CD14-positive monocyte (primary cell): Measurements from ENCODE around the gene PIK3AP1. TPM values are rescaled to one million over a fixed set of nuclear protein-coding genes. Genes with fewer than 3 reads are reported as not detected.

Experiments used
- DNase-seq, 3 donors: peaks; one replicate each; pipeline ENCODE4 v3.0.0-alpha.2; 2011 to 2022
- H2AFZ ChIP-seq: 2 replicates; pipeline ENCODE4 v1.6.0; 2012; ENCODE audit warnings: mild to moderate bottlenecking, low read depth, low read length, inconsistent platforms; ENCODE audit not compliant: insufficient read depth, poor library complexity, severe bottlenecking
- H3K27ac ChIP-seq, 2 donors: 1 replicate in 1 of 2; 2 replicates in 1 of 2; pipeline ENCODE4 v1.5.1; 2012 to 2013; ENCODE audit warnings: low read length in 2 of 2, control low read depth in 1 of 2, inconsistent platforms in 1 of 2, low read depth in 1 of 2, mild to moderate bottlenecking in 1 of 2
- H3K27me3 ChIP-seq, 2 donors: one replicate each; pipeline versions ENCODE4 v1.6.0 to v1.6.1; 2011 to 2013; ENCODE audit warnings: low read length in 2 of 2; ENCODE audit not compliant: control insufficient read depth in 2 of 2, insufficient read depth in 2 of 2
- H3K36me3 ChIP-seq, 2 donors: replicated peaks in 1 of 2; 1 replicate in 1 of 2; 2 replicates in 1 of 2; pipeline versions ENCODE4 v1.5.1 to v1.6.1; 2012 to 2013; ENCODE audit warnings: low read length in 2 of 2, control low read depth in 1 of 2, inconsistent platforms in 1 of 2, mild to moderate bottlenecking in 1 of 2; ENCODE audit not compliant: insufficient read depth in 2 of 2, control insufficient read depth in 1 of 2
- H3K4me1 ChIP-seq, 2 donors: 1 replicate in 1 of 2; 2 replicates in 1 of 2; pipeline versions ENCODE4 v1.5.1 to v1.6.1; 2012 to 2013; ENCODE audit warnings: low read length in 2 of 2, control low read depth in 1 of 2, inconsistent platforms in 1 of 2, mild to moderate bottlenecking in 1 of 2, moderate library complexity in 1 of 2; ENCODE audit not compliant: insufficient read depth in 2 of 2, control insufficient read depth in 1 of 2
- H3K4me2 ChIP-seq: replicated peaks from 2 replicates; pipeline ENCODE3; 2012; ENCODE audit warnings: low read length, moderate library complexity, mild to moderate bottlenecking; ENCODE audit not compliant: poor library complexity, severe bottlenecking; ENCODE audit errors: extremely low read depth
- H3K4me3 ChIP-seq, 3 experiments: fragments of 200-600 bp in 1 of 3; sonication (generic) in 1 of 3; replicated peaks in 1 of 3; 1 replicate in 2 of 3; 2 replicates in 1 of 3; pipeline ENCODE4 v1.5.1; 2011 to 2013; ENCODE audit warnings: low read length in 3 of 3, mild to moderate bottlenecking in 3 of 3, control low read depth in 2 of 3, low read depth in 2 of 3, inconsistent platforms in 1 of 3, moderate library complexity in 1 of 3
- H3K79me2 ChIP-seq: 2 replicates; pipeline ENCODE4 v1.6.0; 2012; ENCODE audit warnings: mild to moderate bottlenecking, control low read depth, inconsistent platforms, low read length, moderate library complexity; ENCODE audit not compliant: insufficient read depth
- H3K9ac ChIP-seq: 2 replicates; pipeline ENCODE4 v1.6.0; 2017; ENCODE audit warnings: low read length, mild to moderate bottlenecking; ENCODE audit not compliant: insufficient read depth, poor library complexity, severe bottlenecking
- H3K9me3 ChIP-seq, 2 donors: replicated peaks in 1 of 2; 1 replicate in 1 of 2; 2 replicates in 1 of 2; pipeline versions ENCODE4 v1.5.1 to v1.6.1; 2012 to 2013; ENCODE audit warnings: low read length in 2 of 2, control low read depth in 1 of 2; ENCODE audit not compliant: control insufficient read depth in 1 of 2, insufficient read depth in 1 of 2
- H4K20me1 ChIP-seq: 2 replicates; pipeline ENCODE4 v1.6.0; 2012; ENCODE audit warnings: mild to moderate bottlenecking, low read length, control low read depth, moderate library complexity; ENCODE audit not compliant: insufficient read depth
- H3K27ac Mint-ChIP-seq, 7 donors: one replicate each; pipeline ENCODE4 v1.8.0; 2020; ENCODE audit warnings: mild to moderate bottlenecking in 7 of 7, mixed read lengths in 7 of 7, moderate library complexity in 6 of 7, inconsistent platforms in 2 of 7
- H3K27me3 Mint-ChIP-seq, 3 donors: one replicate each; pipeline ENCODE4 v1.8.0; 2021 to 2022; ENCODE audit warnings: low read depth in 3 of 3, mild to moderate bottlenecking in 3 of 3, mixed read lengths in 3 of 3, moderate library complexity in 3 of 3, inconsistent platforms in 1 of 3
- H3K36me3 Mint-ChIP-seq, 2 donors: one replicate each; pipeline ENCODE4 v1.8.0; 2020; ENCODE audit warnings: mixed read lengths in 2 of 2, inconsistent platforms in 1 of 2, mild to moderate bottlenecking in 1 of 2
- H3K4me1 Mint-ChIP-seq: one replicate; pipeline ENCODE4 v1.8.0; 2020; ENCODE audit warnings: mild to moderate bottlenecking, mixed read lengths
- H3K4me3 Mint-ChIP-seq, 2 donors: one replicate each; pipeline ENCODE4 v1.8.0; 2020; ENCODE audit warnings: mild to moderate bottlenecking in 2 of 2, mixed read lengths in 2 of 2, moderate library complexity in 1 of 2
- H3K9me3 Mint-ChIP-seq, 7 donors: one replicate each; pipeline ENCODE4 v1.8.0; 2020 to 2022; ENCODE audit warnings: mixed read lengths in 7 of 7, mild to moderate bottlenecking in 6 of 7, moderate library complexity in 6 of 7, inconsistent platforms in 2 of 7
- CTCF ChIP-seq: fragments of 200-600 bp; IDR thresholded peaks from one replicate; pipeline ENCODE4 v1.8.0; 2022; ENCODE audit warnings: antibody characterized with exemption, mild to moderate bottlenecking
- WGBS: methylation state at CpG from one replicate; pipeline ENCODE4 v1.1.5; 2013; ENCODE audit warnings: missing lambda C conversion rate; ENCODE audit not compliant: insufficient coverage; 5-methylcytosine and 5-hydroxymethylcytosine counted together
- intact Hi-C, 2 donors: fragments of 100-400 bp; cut with micrococcal nuclease; formaldehyde crosslinking; loops; one replicate each; pipeline versions ENCODE4 v1.15.0 to v1.15.1; 2023
- polyA plus RNA-seq, 3 donors: library from polyadenylated mRNA; depleted of rRNA in 1 of 3; unstranded in 2 of 3; stranded (reverse) in 1 of 3; fragments of 300-500 nt in 2 of 3; fragments of >200 nt in 1 of 3; fragmentation: Illumina TruSeq in 2 of 3; gene quantifications; 1 replicate in 2 of 3; 2 replicates in 1 of 3; pipeline ENCODE4 v1.2.3, GENCODE V29; 2012 to 2021

Gene PIK3AP1
- polyA plus RNA-seq, 3 donors = 95.5 to 157 (median 112) TPM

GRCh38 chr10:96643920-96644319, 76.4 kb downstream of the PIK3AP1 start:
- Histone ChIP-seq H3K4me2 (no peak overlapping the region), H3K4me3 (no peak overlapping the region), H3K27ac (peak overlapping the region in 1 of 2 donors; percentile 90), H3K9ac (no peak overlapping the region), H3K36me3 (peaks cover 47 to 88% of the 10 kb centered on the region in 2 donors), H4K20me1 (peaks cover 46% of the 10 kb centered on the region), H3K79me2 (peaks cover 75% of the 10 kb centered on the region), H3K27me3 (no peaks in the 10 kb centered on the region), H3K4me1 (peaks cover 44 to 50% of the 10 kb centered on the region in 2 donors), H2AFZ (no peak overlapping the region), H3K9me3 (no peaks in the 10 kb centered on the region)
- peaks cover 0 to 3% (median 0%) of the 10 kb centered on the region in 7 donors for H3K9me3 Mint-ChIP-seq
- peaks cover 0 to 8% (median 0%) of the 10 kb centered on the region in 3 donors for H3K27me3 Mint-ChIP-seq
- intact Hi-C loops = loop anchor here (2.0 to 10.0 kb wide), 5 partner anchors 73 to 188 kb away; partner anchors contain the start of gene LCOR (in 1 of the 2)
- H3K4me1 Mint-ChIP-seq = peaks cover 50% of the 10 kb centered on the region
- TF ChIP-seq CTCF = no peak
- 95% methylated on average over 4 of the region's 9 CpGs for WGBS
- H3K27ac Mint-ChIP-seq = peak overlapping the region; percentile 42 to 98 (median 71)
- DNase-seq = no peak
- H3K36me3 Mint-ChIP-seq = peaks cover 80 to 95% of the 10 kb centered on the region in 2 donors
- no peak overlapping the region for H3K4me3 Mint-ChIP-seq

- TF ChIP-seq CTCF = peak; percentile 85
- H3K4me1 Mint-ChIP-seq = peaks cover 41% of the 10 kb centered on the region
These were observed 77.3 kb downstream of the PIK3AP1 start for GRCh38 chr10:96642973-96643372.

More at GRCh38 chr10:96642973-96643372, 77.3 kb downstream of the PIK3AP1 start:
- intact Hi-C loops = loop anchor here (2.0 to 10.0 kb wide), 5 partner anchors 74 to 189 kb away; partner anchors contain the start of gene LCOR (in 1 of the 2)
- peak; percentile 71 to 89 (median 84) for DNase-seq
- H4K20me1 ChIP-seq = peaks cover 56% of the 10 kb centered on the region
- peaks cover 71% of the 10 kb centered on the region for H3K79me2 ChIP-seq
- no peaks in the 10 kb centered on the region for H3K9me3 ChIP-seq
- H2AFZ ChIP-seq = no peak overlapping the region
- peaks cover 34 to 41% of the 10 kb centered on the region in 2 donors for H3K4me1 ChIP-seq
- Mint-ChIP-seq H3K9me3 (peaks cover 0 to 3% (median 0%) of the 10 kb centered on the region in 7 donors), H3K27ac (peak overlapping the region in 3 of 7 donors; percentile 37 to 61 (median 38)), H3K36me3 (peaks cover 77 to 95% of the 10 kb centered on the region in 2 donors), H3K4me3 (no peak overlapping the region), H3K27me3 (peaks cover 0 to 8% (median 0%) of the 10 kb centered on the region in 3 donors)
- WGBS = 0% methylated on average over 1 of the region's 4 CpGs
- H3K27me3 ChIP-seq = no peaks in the 10 kb centered on the region
- H3K36me3 ChIP-seq = peaks cover 43 to 88% of the 10 kb centered on the region in 2 donors
- no peak overlapping the region for H3K4me3 ChIP-seq
- H3K27ac ChIP-seq = peak overlapping the region in 1 of 2 donors; percentile 90
- H3K4me2 ChIP-seq = no peak overlapping the region
- no peak overlapping the region for H3K9ac ChIP-seq
